Measurements from ENCODE around the gene EYS. TPM values are rescaled to one million over a fixed set of nuclear protein-coding genes. Genes with fewer than 3 reads are reported as not detected.

EYS gene
- total and polyA plus RNA-seq, 2 of the 13 experiments (the other 11 are each of a cell fraction or from before 2014, with no cell fraction given), result 0.04 to 0.07 TPM

DNA sequence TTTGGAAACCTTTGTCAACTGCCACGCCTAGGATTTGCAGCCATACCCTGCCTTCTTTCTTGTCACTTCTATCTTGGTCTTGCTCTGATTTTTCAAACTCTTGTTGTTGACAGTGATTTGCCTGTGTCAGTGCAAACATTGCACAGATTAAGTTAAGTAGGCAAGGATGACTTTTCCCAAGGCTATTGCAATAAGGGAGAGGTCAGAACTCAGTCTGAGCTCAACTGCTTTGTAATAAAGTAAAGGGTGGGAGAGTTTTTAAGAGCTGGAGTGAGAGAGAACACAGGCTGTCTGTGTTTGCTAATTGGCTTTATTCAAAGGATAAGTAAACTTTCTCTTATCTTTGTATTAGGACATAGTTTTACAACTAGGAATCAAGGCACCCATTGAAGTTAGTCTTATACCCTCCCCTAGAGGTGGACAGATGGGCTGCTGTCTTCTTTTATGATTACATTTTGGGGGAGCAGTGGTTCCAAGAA lies 1622.8 kb downstream of the EYS start:
- H2AFZ ChIP-seq (ENCODE audit: low read length), result no peak overlapping the region
- no peak overlapping the region for H3K27ac ChIP-seq (ENCODE audit: extremely low read length, insufficient read depth, low read length)
- peaks cover 18% of the 10 kb centered on the region for H3K4me1 ChIP-seq (ENCODE audit: insufficient read depth, low read length)
- no peak overlapping the region for H3K4me2 ChIP-seq (ENCODE audit: low read depth, low read length)
- H3K4me3 ChIP-seq (replicated peaks in 1 of 3; ENCODE audit: insufficient read depth in 1 of 3, low read depth in 2 of 3, low read length in 3 of 3), result no peak overlapping the region
- no peaks in the 10 kb centered on the region for H3K9me3 ChIP-seq (ENCODE audit: low read length)
- H3K79me2 ChIP-seq (ENCODE audit: insufficient read depth, low read length), result no peaks in the 10 kb centered on the region
- DNase-seq (ENCODE audit: low spot score), result peak; percentile 86
- no peaks in the 10 kb centered on the region for H4K20me1 ChIP-seq (ENCODE audit: insufficient read depth, low read length)
- in situ Hi-C loops (cut with HindIII; ENCODE audit: extremely low pct_ligation_motif_present, low pct_unique_long_range_greater_than_20kb), result no loop called here
- peaks cover 0 to 5% of the 10 kb centered on the region in 2 experiments; a peak in 1 of 5 replicates for H3K27me3 ChIP-seq (ENCODE audit: control insufficient read depth in 1 of 2, insufficient read depth in 2 of 2, low read length in 2 of 2)
- no peak overlapping the region for H3K9ac ChIP-seq (ENCODE audit: insufficient read depth, low read depth, low read length)
- H3K36me3 ChIP-seq (replicated peaks in 1 of 2; ENCODE audit: control insufficient read depth in 1 of 2, insufficient read depth in 2 of 2, low read length in 2 of 2), result no peaks in the 10 kb centered on the region
- ChIA-PET CTCF (ENCODE audit: low intra/inter-chr PET ratio, low total read pairs) (no interaction called here), POLR2A (no interaction called here)
- no TSS peak for BruUV-seq (replicated peaks)
- intact Hi-C loops (cut with micrococcal nuclease; ENCODE audit: unreplicated experiment), result loop anchor here (1.0 to 5.0 kb wide), 3 partner anchors 37 to 162 kb away; no protein-coding TSS in a partner anchor
- ATAC-seq, result peak; percentile 95
- 10% methylated on average over 1 of the region's 1 CpG for WGBS (ENCODE audit: low lambda C conversion rate)
- FAIRE-seq, result peak; percentile 66
- TF ChIP-seq MAF1 (CRISPR knock-in tag; IDR thresholded peaks at IDR 0.05; ENCODE audit: borderline replicate concordance) (no peak), MEF2D (CRISPR knock-in tag; IDR thresholded peaks at IDR 0.05) (no peak), SP1 (IDR thresholded peaks at IDR 0.05) (no peak), SP1 (CRISPR knock-in tag; IDR thresholded peaks at IDR 0.05) (no peak), CREM (IDR thresholded peaks at IDR 0.05) (peak; percentile 48; the same call in 1 of the 2 replicates), CREM (CRISPR knock-in tag; IDR thresholded peaks at IDR 0.05) (no peak), ETS1 (CRISPR knock-in tag; IDR thresholded peaks at IDR 0.05) (no peak), ZNF746 (CRISPR knock-in tag; IDR thresholded peaks at IDR 0.05) (no peak), NONO (IDR thresholded peaks at IDR 0.05) (no peak), NONO (CRISPR knock-in tag; conservative IDR thresholded peaks at IDR 0.05) (no peak), GPN1 (CRISPR knock-in tag; IDR thresholded peaks at IDR 0.05; ENCODE audit: borderline replicate concordance) (no peak), HDAC1 (CRISPR knock-in tag; IDR thresholded peaks at IDR 0.05) (peak; percentile 75), RARA (CRISPR knock-in tag; IDR thresholded peaks at IDR 0.05) (peak; percentile 29; the same call in 1 of the 2 replicates), FOSL2 (CRISPR knock-in tag; IDR thresholded peaks at IDR 0.05) (peak; percentile 55), HNRNPUL1 (IDR thresholded peaks at IDR 0.05; ENCODE audit: low read depth, low read length) (no peak), ZNF18 (CRISPR knock-in tag; IDR thresholded peaks at IDR 0.05; ENCODE audit: insufficient replicate concordance) (no peak), CENPT (CRISPR knock-in tag; IDR thresholded peaks at IDR 0.05; ENCODE audit: low read depth) (no peak)
- TF ChIP-seq, protein P1, sequence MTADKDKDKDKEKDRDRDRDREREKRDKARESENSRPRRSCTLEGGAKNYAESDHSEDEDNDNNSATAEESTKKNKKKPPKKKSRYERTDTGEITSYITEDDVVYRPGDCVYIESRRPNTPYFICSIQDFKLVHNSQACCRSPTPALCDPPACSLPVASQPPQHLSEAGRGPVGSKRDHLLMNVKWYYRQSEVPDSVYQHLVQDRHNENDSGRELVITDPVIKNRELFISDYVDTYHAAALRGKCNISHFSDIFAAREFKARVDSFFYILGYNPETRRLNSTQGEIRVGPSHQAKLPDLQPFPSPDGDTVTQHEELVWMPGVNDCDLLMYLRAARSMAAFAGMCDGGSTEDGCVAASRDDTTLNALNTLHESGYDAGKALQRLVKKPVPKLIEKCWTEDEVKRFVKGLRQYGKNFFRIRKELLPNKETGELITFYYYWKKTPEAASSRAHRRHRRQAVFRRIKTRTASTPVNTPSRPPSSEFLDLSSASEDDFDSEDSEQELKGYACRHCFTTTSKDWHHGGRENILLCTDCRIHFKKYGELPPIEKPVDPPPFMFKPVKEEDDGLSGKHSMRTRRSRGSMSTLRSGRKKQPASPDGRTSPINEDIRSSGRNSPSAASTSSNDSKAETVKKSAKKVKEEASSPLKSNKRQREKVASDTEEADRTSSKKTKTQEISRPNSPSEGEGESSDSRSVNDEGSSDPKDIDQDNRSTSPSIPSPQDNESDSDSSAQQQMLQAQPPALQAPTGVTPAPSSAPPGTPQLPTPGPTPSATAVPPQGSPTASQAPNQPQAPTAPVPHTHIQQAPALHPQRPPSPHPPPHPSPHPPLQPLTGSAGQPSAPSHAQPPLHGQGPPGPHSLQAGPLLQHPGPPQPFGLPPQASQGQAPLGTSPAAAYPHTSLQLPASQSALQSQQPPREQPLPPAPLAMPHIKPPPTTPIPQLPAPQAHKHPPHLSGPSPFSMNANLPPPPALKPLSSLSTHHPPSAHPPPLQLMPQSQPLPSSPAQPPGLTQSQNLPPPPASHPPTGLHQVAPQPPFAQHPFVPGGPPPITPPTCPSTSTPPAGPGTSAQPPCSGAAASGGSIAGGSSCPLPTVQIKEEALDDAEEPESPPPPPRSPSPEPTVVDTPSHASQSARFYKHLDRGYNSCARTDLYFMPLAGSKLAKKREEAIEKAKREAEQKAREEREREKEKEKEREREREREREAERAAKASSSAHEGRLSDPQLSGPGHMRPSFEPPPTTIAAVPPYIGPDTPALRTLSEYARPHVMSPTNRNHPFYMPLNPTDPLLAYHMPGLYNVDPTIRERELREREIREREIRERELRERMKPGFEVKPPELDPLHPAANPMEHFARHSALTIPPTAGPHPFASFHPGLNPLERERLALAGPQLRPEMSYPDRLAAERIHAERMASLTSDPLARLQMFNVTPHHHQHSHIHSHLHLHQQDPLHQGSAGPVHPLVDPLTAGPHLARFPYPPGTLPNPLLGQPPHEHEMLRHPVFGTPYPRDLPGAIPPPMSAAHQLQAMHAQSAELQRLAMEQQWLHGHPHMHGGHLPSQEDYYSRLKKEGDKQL (CRISPR knock-in tag; IDR thresholded peaks at IDR 0.05; ENCODE audit: low read depth), result peak; percentile 88

All from HepG2 (cell line).